Activated T-helper 2 cell treated with anti-CD3 and anti-CD28 coated beads, Interferon-gamma antibody, Interleukin-2, Interleukin-4, amounts not matched to agents 10 μg/mL and 5 μg/mL and 100 μg/mL, durations not matched to agents 14 hours and 24 hours and 36 hours (primary cell): Measurements from ENCODE around the gene STX7. TPM values are rescaled to one million over a fixed set of nuclear protein-coding genes. Genes with fewer than 3 reads are reported as not detected.
"Not testable (repeated sequence)": the region's sequence is repeated elsewhere in the genome, so short reads cannot be mapped to it uniquely, and the experiment has no call there.

Experiments
- DNase-seq: peaks from one replicate; pipeline ENCODE4 v3.0.0; 2021; ENCODE audit warnings: low spot score
- H3K27ac Mint-ChIP-seq: one replicate; pipeline ENCODE4 v1.8.0; 2021; ENCODE audit warnings: mixed read lengths
- H3K27me3 Mint-ChIP-seq: one replicate; pipeline ENCODE4 v1.8.0; 2021; ENCODE audit warnings: low read depth, mixed read lengths
- H3K36me3 Mint-ChIP-seq: one replicate; pipeline ENCODE4 v1.8.0; 2021; ENCODE audit warnings: low read depth, mixed read lengths
- H3K4me1 Mint-ChIP-seq: one replicate; pipeline ENCODE4 v1.8.0; 2021; ENCODE audit warnings: low read depth, mixed read lengths
- H3K4me3 Mint-ChIP-seq: one replicate; pipeline ENCODE4 v1.8.0; 2021; ENCODE audit warnings: low read depth, mild to moderate bottlenecking, moderate library complexity, mixed read lengths
- H3K9me3 Mint-ChIP-seq: one replicate; pipeline ENCODE4 v1.8.0; 2021; ENCODE audit warnings: mixed read lengths
- intact Hi-C: fragments of 100-400 bp; cut with micrococcal nuclease; formaldehyde crosslinking; loops from one replicate; pipeline ENCODE4 v1.15.1; 2023
- total RNA-seq: library from RNA; stranded (reverse); gene quantifications from 2 replicates; pipeline ENCODE4 v1.2.3, GENCODE V29; 2022

STX7 gene, protein sequence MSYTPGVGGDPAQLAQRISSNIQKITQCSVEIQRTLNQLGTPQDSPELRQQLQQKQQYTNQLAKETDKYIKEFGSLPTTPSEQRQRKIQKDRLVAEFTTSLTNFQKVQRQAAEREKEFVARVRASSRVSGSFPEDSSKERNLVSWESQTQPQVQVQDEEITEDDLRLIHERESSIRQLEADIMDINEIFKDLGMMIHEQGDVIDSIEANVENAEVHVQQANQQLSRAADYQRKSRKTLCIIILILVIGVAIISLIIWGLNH
- 18.9 and 21.5 TPM in 2 replicates for total RNA-seq

DNA sequence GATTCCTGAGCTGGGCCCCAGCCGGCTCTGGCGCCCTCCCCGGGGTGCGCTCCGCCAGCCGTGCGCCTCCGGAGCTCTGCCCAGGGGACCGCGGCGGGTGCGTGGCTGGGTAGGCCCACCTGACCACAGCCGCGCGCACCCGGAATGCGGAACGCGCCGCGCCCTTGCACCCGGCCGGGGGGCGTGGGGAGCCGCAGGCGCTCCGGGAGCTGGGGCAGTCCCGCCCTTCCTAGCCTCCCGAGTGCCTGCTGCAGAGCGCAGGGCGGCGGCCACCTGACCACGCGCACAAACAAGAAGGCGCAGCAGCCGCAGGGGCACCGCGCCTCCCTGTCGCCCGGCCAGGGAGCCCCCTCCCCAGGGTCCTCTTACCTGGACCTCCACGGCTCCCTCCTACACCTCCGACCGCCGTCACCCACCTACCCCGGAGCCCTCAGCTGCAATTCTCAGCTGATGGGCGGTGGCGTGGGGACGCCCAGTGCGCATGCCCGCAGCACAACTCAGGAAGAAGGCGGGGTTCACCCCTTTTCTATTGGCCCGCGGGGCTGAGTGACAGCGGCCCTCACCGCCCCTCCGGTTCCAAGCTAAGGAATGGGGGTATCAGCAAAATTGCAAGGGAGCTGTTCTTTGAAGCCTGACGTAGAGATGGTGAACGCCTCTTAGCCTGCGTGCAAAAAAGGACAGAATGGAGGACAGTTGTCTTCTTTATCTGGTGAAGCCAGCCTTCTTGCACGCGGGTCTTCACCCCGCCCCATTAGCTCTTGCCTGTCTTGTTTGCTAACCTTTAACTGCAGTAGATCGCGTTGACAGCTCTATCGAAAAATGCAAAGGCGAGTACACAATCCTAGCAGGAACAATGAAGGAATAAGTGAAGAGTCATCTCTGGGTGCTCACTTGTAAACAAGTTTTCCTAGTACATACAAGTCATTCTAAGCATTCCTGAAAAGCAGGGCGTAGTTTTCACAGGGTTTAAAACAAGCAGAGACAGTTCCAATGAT lies at the start of gene STX7:
Gene STX7 (minus strand): TSS at position 479 of the 995 bp plus-strand sequence. CDS start 9,586 bp downstream, outside the sequence.
- intact Hi-C loops: loop anchor here (1.0 kb wide), 2 partner anchors 234 to 301 kb away; partner anchors contain the start of gene RPS12
- H3K36me3 Mint-ChIP-seq: peaks cover 3% of the 10 kb centered on the region
- H3K9me3 Mint-ChIP-seq: no peaks in the 10 kb centered on the region
- peaks cover 21% of the 10 kb centered on the region for H3K27me3 Mint-ChIP-seq
- peak; percentile 83 for DNase-seq
- H3K4me3 Mint-ChIP-seq: peak within 1 kb of the TSS; percentile 97
- H3K4me1 Mint-ChIP-seq: peaks cover 24% of the 10 kb centered on the region
- H3K27ac Mint-ChIP-seq: peak within 1 kb of the TSS; percentile 88

DNA sequence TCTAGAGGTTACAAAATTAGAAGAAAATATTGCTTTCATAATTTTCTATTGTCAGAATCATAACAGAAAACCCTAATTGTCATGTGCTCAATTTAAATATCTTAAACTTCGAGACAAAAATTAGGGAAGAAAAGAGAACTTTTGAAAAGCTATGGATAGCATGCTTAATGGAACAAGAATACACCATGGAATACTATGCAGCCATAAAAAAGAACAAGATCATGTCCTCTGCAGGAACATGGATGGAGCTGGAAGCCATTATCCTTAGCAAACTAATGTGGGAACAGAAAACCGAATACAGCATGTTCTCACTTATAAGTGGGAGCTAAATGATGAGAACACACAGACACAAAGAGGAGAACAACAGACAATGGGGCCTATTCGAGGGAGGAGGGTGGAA lies 47.2 kb upstream of the STX7 start:
- intact Hi-C loops, H3K4me1 Mint-ChIP-seq, H3K27ac Mint-ChIP-seq, DNase-seq, H3K9me3 Mint-ChIP-seq, H3K4me3 Mint-ChIP-seq, H3K36me3 Mint-ChIP-seq: not testable (repeated sequence)
- H3K27me3 Mint-ChIP-seq: peaks cover 11% of the 10 kb centered on the region

DNA sequence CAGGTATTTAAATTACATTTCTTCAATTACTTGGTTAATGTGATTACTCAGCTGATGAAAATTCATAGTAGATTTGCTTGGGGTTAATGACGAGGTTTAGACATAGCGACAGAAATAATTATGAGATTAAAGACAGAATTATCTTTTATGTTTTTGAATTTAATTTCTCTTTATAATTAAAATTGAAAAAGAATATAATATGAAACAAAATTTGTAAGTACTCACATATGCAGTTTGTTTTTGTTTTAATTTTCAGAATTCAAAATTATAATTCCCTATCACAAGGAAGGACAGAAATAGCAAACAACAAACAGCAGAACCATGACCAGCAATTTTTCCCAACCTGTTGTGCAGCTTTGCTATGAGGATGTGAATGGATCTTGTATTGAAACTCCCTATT lies 39.5 kb upstream of the STX7 start, which contains the start of gene TAAR8:
Gene TAAR8 (plus strand): TSS at position 301 of the 400 bp plus-strand sequence. CDS start 21 bp downstream, at position 322.
- no peaks in the 10 kb centered on the region for H3K9me3 Mint-ChIP-seq
- DNase-seq: no peak
- H3K27ac Mint-ChIP-seq: no peak within 1 kb of the TSS
- intact Hi-C loops: no loop called here
- no peak within 1 kb of the TSS for H3K4me3 Mint-ChIP-seq
- no peaks in the 10 kb centered on the region for H3K36me3 Mint-ChIP-seq
- H3K4me1 Mint-ChIP-seq: no peaks in the 10 kb centered on the region
- peaks cover 4% of the 10 kb centered on the region for H3K27me3 Mint-ChIP-seq

DNA sequence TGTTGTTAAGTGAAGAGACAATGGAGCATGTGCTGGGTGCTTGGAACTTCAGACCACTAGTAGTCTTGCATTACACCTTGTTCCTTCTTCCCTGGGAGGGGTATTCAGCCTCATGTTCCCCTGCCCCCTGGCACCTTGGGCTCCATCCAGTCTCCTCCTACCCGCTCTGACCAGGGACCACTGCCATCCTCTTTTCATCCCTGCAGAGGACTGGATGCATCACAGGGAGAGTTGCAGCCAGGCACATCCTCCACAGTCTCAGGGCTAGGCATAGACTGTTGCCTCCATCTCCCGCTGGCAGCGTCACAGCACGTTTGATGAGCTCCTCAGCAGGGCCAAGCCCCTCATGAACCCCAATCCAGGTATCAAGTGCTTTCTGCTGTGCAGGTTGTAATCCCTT lies 38.3 kb upstream of the STX7 start:
- H3K9me3 Mint-ChIP-seq: no peaks in the 10 kb centered on the region
- no peak overlapping the region for H3K4me3 Mint-ChIP-seq
- no peak overlapping the region for H3K27ac Mint-ChIP-seq
- H3K36me3 Mint-ChIP-seq: no peaks in the 10 kb centered on the region
- intact Hi-C loops: no loop called here
- peaks cover 4% of the 10 kb centered on the region for H3K27me3 Mint-ChIP-seq
- H3K4me1 Mint-ChIP-seq: no peaks in the 10 kb centered on the region
- DNase-seq: no peak

DNA sequence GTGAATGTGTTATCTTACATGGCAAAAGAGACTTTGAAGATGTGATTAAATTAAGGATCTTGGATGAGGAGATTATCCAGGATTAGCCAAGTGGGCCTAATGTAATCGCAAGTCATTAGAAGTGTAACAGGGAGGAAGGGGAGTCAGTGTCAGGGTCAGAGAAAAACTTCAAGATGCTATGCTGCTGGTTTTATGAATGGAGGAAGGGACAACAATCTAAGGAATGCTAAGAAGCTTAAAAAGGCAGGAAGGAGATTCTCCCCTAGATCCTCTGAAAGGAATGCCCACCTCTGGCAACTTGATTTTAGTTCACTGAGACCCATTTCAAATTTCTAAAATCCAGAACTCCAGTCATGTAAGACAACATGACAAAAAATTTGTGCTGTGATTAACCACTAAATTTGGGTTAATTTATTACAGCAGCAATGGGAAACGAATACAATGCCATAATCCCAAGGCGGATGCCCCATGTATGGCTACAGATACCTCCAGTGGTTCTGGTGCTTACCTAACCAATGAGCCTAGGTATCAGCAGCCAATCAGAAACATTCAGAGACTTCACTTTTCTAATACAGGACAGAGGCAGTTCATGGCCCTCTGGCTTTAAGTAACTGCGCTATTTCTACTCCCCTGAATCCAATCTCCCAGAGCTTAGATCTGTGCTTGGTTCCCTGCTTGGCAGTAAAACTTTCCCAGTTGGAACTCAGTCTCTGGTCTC lies 36.0 kb upstream of the STX7 start:
- no peak for DNase-seq
- Mint-ChIP-seq H3K27ac (no peak overlapping the region), H3K4me1 (no peaks in the 10 kb centered on the region), H3K4me3 (no peak overlapping the region), H3K27me3 (no peaks in the 10 kb centered on the region), H3K36me3 (no peaks in the 10 kb centered on the region), H3K9me3 (no peaks in the 10 kb centered on the region)
- intact Hi-C loops: no loop called here

DNA sequence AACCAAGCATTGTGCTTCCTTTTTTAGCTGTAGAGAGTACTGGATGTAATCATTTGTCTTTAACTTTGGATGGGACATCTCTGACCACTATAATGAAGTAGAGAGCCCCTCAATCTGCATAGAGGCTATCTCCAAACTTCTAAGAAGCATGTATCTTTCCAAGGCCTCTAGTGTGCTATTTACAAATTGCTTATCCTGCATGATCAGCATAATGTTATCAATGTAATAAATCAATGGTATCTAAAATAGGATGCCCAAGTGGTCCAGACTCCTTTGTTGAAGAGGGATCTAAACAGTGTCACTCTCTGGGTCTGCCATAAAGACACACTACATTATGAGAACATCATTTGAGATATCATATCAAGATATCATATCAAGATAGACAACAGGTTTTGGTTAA lies 31.9 kb upstream of the STX7 start:
- H3K27me3 Mint-ChIP-seq: peaks cover 14% of the 10 kb centered on the region
- intact Hi-C loops: no loop called here
- H3K4me3 Mint-ChIP-seq: no peak overlapping the region

DNA sequence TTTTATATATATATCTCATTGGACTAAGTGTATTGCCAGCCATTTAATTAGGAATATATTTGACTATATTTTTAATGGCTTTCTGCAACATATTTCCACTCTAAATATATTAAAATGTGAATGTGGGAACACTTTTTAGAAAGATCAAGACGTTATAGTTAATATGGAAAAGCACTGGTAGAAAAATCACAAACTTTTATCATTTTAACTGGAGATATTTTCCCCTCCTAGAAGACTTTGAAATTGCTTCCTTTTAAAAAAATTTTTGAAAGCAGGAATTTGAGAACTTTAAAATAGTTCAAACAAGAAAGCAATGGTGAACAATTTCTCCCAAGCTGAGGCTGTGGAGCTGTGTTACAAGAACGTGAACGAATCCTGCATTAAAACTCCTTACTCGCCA lies 25.1 kb upstream of the STX7 start, which contains the start of gene TAAR9:
Gene TAAR9 (plus strand): TSS at position 301 of the 400 bp plus-strand sequence. CDS start 13 bp downstream, at position 314.
- intact Hi-C loops: no loop called here
- peaks cover 34% of the 10 kb centered on the region for H3K27me3 Mint-ChIP-seq
- no peak within 1 kb of the TSS for H3K4me3 Mint-ChIP-seq
- no peak for DNase-seq
- H3K27ac Mint-ChIP-seq: no peak within 1 kb of the TSS
- no peaks in the 10 kb centered on the region for H3K9me3 Mint-ChIP-seq
- H3K4me1 Mint-ChIP-seq: no peaks in the 10 kb centered on the region
- H3K36me3 Mint-ChIP-seq: no peaks in the 10 kb centered on the region

More for the DNA sequence above, 31.9 kb upstream of the STX7 start:
- DNase-seq: no peak
- Mint-ChIP-seq H3K36me3 (no peaks in the 10 kb centered on the region), H3K4me1 (no peaks in the 10 kb centered on the region), H3K27ac (no peak overlapping the region), H3K9me3 (no peaks in the 10 kb centered on the region)

DNA sequence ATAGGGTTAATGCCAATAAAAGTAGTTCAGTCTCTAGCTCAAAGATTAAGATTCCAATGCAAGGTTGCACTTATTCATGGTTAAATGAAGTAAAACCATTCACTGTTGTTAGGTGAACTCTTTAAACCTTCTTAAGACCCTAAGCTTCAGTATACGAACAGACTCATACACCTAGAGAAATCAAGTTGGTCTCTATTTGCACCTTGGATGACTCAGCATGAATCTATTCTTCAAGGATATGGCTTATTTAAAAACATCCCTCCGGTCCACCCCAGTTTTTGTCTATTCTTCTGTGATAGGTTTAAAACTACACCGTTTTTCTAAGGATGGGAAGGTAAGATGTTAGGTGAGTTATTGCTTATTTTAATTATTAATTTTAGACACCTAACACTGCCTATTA lies 24.2 kb upstream of the STX7 start:
- Mint-ChIP-seq H3K4me3 (no peak overlapping the region), H3K4me1 (no peaks in the 10 kb centered on the region), H3K27ac (no peak overlapping the region), H3K27me3 (peaks cover 29% of the 10 kb centered on the region), H3K36me3 (no peaks in the 10 kb centered on the region), H3K9me3 (no peaks in the 10 kb centered on the region)
- intact Hi-C loops: no loop called here
- no peak for DNase-seq

DNA sequence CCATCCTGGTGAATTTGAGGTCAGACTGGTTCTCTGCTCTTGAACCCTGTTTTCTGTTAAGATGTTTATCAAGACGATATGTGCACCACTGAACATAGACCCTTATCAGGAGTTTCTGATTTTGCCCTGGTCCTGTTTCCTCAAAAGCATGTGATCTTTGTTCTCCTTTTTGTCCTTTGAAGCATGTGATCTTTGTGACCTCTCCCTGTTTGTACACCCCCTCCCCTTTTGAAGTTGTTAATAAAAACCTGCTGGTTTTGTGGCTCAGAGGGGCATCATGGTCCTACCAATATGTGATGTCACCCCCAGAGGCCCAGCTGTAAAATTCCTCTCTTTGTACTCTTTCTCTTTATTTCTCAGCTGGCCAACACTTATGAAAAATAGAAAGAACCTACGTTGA lies 21.6 kb upstream of the STX7 start:
- not testable (repeated sequence) for H3K27ac Mint-ChIP-seq, H3K4me1 Mint-ChIP-seq
- peaks cover 26% of the 10 kb centered on the region for H3K27me3 Mint-ChIP-seq

DNA sequence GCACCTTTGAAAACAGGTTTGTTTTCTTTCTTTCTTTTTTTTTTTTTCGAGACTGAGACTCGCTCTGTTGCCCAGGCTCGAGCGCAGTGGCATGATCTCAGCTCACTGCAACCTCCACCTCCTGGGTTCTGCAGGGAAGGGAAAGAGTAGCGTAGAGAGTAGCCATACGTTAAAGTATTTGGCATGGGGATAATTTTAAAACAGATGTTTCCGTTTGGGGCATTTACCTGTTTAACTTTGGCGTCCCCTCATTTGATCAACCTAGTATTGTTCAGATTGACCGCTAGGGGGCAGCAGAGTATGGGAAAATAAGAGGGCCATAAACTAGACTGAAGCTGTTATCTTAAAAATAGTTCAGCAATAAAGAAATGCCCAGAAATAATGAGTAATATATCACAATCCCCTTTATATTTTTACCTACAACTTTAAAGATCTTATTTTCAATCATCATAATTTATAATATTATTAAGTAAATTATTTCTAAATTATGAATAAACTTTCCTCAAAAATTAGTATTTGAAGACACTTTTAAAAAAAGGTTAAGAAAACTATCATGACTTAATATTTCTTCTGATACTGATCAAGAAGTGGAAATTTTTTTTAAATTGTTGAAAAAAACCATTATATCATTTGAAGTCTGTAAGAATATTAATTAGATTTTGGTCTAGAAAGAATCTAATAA lies 17.5 kb upstream of the STX7 start:
- Mint-ChIP-seq H3K27me3 (peaks cover 18% of the 10 kb centered on the region), H3K9me3 (no peaks in the 10 kb centered on the region), H3K27ac (no peak overlapping the region), H3K4me1 (no peaks in the 10 kb centered on the region), H3K36me3 (no peaks in the 10 kb centered on the region), H3K4me3 (no peak overlapping the region)
- intact Hi-C loops: loop anchor here (1.0 kb wide), 2 partner anchors 238 to 269 kb away; no protein-coding TSS in a partner anchor
- peak; percentile 36 for DNase-seq

More for the DNA sequence above, 21.6 kb upstream of the STX7 start:
- DNase-seq, H3K9me3 Mint-ChIP-seq, H3K36me3 Mint-ChIP-seq, intact Hi-C loops, H3K4me3 Mint-ChIP-seq: not testable (repeated sequence)

DNA sequence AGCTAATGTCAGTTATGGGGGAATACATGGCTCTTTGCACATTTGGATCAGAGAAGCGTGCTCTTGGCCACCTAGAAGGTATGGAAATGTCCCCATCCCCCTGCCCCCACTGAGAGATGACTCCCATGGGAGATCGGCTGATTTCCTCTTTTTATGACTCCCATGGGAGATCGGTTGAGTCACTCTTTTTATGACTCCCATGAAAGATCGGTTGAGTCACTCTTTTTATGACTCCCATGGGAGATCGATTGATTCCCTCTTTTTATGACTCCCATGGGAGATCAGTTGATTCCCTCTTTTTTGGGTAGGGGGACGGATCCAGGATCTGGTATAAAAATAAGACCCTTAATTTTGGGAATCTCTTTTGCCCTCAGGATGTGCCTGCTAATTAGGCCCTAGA lies 14.9 kb upstream of the STX7 start:
- no peak for DNase-seq
- Mint-ChIP-seq H3K9me3 (no peaks in the 10 kb centered on the region), H3K27ac (no peak overlapping the region), H3K36me3 (no peaks in the 10 kb centered on the region), H3K4me1 (no peaks in the 10 kb centered on the region), H3K27me3 (peaks cover 39% of the 10 kb centered on the region), H3K4me3 (no peak overlapping the region)
- intact Hi-C loops: loop anchor here (5.0 kb wide), 1 partner anchor 295 kb away; no protein-coding TSS in a partner anchor

DNA sequence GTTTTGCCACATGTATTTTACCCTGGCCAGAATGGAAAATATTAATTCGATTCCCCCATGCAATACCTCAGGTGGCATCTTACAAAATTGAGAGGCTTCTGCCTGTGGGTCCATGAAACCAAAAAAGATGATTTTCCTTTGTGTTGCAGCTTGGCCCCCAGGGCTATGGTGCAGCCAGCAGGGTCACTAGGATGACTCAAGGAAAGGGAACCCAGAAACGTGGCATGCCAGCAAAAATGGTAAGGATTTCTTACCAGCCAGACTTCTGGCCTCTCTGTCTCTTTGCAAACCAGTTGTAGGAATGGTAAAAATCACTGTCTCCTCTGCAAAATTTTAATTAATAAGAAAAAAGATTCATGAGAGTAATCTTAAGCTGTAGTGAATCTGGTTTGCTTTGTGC lies 13.5 kb upstream of the STX7 start:
- intact Hi-C loops: loop anchor here (5.0 kb wide), 1 partner anchor 296 kb away; no protein-coding TSS in a partner anchor
- H3K27ac Mint-ChIP-seq: no peak overlapping the region
- no peak overlapping the region for H3K4me3 Mint-ChIP-seq
- no peaks in the 10 kb centered on the region for H3K36me3 Mint-ChIP-seq
- H3K27me3 Mint-ChIP-seq: peaks cover 43% of the 10 kb centered on the region
- H3K9me3 Mint-ChIP-seq: no peaks in the 10 kb centered on the region
- no peaks in the 10 kb centered on the region for H3K4me1 Mint-ChIP-seq
- DNase-seq: no peak
